HCT116 (cell line): Measurements from ENCODE around the gene SLFNL1.

ENCODE experiments used
- EZH2 ChIP-seq: fragments of 200-600 bp; sonication (generic); IDR thresholded peaks from 2 replicates; pipeline ENCODE4 v1.6.1; 2017; ENCODE audit warnings: antibody characterized with exemption, mixed run types
- EZH2phosphoT487 ChIP-seq: fragments of 200-600 bp; IDR thresholded peaks from 2 replicates; pipeline ENCODE4 v1.6.1; 2018; ENCODE audit warnings: antibody characterized with exemption, borderline replicate concordance
- RAD21 ChIP-seq: IDR thresholded peaks from 2 replicates; pipeline ENCODE4 v1.6.1; 2012; ENCODE audit warnings: low read depth, mild to moderate bottlenecking
- ZNF274 ChIP-seq: fragments of 200-500 bp; sonication (Bioruptor generic); IDR thresholded peaks from 2 replicates; pipeline ENCODE4 v1.6.1; 2014; ENCODE audit warnings: mild to moderate bottlenecking, low read depth, low read length, inconsistent platforms
- TF ChIP-seq, protein P1 (sequence below), 3 experiments: fragments of 200-600 bp in 1 of 3; sonication (generic) in 1 of 3; IDR thresholded peaks in 2 of 3; conservative IDR thresholded peaks in 1 of 3; 2 replicates each; pipeline ENCODE4 v1.5.1; 2012 to 2017; ENCODE audit warnings: low read depth in 2 of 3, low read length in 2 of 3, antibody characterized with exemption in 1 of 3, borderline replicate concordance in 1 of 3, control low read depth in 1 of 3, mild to moderate bottlenecking in 1 of 3, mixed read lengths in 1 of 3, mixed run types in 1 of 3, moderate library complexity in 1 of 3; ENCODE audit not compliant: insufficient read depth in 1 of 3

GRCh38 chr1:41044187-41044586 lies 22.7 kb upstream of the SLFNL1 start:
- TF ChIP-seq, protein P1, sequence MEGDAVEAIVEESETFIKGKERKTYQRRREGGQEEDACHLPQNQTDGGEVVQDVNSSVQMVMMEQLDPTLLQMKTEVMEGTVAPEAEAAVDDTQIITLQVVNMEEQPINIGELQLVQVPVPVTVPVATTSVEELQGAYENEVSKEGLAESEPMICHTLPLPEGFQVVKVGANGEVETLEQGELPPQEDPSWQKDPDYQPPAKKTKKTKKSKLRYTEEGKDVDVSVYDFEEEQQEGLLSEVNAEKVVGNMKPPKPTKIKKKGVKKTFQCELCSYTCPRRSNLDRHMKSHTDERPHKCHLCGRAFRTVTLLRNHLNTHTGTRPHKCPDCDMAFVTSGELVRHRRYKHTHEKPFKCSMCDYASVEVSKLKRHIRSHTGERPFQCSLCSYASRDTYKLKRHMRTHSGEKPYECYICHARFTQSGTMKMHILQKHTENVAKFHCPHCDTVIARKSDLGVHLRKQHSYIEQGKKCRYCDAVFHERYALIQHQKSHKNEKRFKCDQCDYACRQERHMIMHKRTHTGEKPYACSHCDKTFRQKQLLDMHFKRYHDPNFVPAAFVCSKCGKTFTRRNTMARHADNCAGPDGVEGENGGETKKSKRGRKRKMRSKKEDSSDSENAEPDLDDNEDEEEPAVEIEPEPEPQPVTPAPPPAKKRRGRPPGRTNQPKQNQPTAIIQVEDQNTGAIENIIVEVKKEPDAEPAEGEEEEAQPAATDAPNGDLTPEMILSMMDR (IDR thresholded peaks at IDR 0.05 in 2 of 3, conservative IDR thresholded peaks at IDR 0.05 in 1 of 3; ENCODE audit: borderline replicate concordance in 1 of 3, insufficient read depth in 1 of 3, low read depth in 2 of 3, low read length in 2 of 3) = no peak
- TF ChIP-seq ZNF274 = no peak
- TF ChIP-seq EZH2 = no peak
- TF ChIP-seq RAD21 = no peak
- no peak for TF ChIP-seq EZH2phosphoT487
